NCI-H1105 (cell line): ENCODE results near the gene STOML1.
"Not testable (repeated sequence)": the region's sequence is repeated elsewhere in the genome, so short reads cannot be mapped to it uniquely, and the experiment has no call there.

Experiments used
- DNase-seq: peaks from one replicate; lab custom pipeline; 2025; lab: John Stamatoyannopoulos, UW

STOML1 gene

DNA sequence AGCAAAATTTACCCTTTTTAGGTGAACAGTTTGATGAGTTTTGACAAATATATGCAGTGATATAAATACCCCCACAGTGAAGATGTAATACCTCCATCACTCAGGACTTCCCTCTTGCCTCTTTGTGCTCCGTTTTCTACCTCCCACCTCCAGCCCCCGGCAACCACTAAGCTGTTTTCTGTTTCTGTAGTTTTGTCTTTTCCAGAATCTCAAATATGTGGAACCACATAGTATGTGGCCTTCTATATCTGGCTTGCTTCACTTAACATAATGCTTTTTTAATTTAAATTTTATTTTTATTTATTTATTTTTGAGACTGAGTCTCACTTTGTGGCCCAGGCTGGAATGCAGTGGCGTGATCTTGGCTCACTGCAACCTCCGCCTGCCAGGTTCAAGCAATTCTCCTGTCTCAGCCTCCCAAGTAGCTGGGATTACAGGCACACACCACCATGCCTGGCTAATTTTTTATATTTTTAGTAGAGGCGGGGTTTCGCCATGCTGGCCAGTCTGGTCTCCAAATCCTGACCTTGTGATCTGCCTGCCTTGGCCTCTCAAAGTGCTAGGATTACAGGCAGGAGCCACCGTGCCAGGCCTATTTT, 31.5 kb downstream of the STOML1 start:
- not testable (repeated sequence) for DNase-seq

DNA sequence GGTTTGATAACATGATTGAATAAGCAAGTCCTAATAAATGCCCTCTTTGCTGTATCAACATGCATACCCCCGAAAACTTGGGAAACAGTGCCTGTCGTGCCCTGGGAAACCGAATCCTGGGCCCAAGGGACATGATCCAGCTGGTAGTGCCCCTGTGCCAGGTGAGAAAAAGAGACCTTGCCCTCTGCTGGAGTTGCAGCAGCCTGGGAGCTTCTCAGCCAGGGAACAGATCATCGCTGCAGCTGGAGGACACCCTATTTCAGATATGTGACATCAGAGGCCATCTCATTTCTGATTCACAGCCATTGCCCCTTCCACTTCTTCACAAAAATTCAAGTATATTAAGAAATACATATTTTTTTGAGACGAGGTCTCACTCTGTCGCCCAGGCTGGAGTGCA, 32.3 kb downstream of the STOML1 start:
- no peak for DNase-seq

DNA sequence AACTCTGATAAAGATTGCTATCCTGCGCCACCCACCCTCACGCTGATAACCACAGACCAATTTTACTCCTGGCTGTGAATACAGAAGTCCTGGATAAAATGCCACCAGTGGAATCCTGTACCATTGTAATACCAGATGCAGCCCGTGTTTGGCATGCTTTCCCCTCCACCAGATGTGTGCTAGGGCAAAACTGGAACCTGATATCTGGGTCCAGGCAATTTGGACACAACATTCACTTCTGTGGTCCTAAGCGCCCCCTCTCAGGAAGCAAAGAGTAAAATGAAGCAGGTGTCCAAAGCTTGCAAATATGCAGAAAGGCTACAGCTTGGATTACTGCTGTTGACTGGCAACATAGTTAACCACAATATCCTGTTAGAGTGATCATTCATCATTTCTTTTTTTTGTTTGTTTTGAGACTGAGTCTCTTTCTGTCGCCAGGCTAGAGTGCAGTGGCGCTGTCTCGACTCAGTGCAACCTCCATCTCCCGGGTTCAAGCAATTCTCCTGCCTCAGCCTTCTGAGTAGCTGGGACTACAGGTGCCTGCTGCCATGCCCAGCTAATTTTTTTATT, 33.0 kb downstream of the STOML1 start:
- DNase-seq: no peak

DNA sequence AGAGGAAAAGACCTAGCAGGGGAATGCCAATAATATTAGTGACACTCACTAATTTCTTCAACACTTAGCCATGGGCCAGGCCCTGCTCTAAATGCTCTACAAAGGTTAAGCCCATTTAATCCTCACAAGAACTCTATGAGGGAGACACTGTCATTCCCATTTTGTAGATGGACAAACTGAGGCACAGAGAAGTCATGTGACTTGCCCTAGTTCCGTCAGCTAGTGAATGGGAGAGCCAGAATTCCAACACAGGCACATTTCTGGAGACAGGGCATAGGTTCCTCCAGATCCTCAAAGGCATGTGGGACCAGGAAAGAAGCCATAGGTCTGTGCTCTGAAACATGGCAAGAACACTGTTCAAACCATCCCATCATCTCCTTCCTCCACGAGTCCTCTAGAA, 34.3 kb downstream of the STOML1 start:
- DNase-seq: no peak

GRCh38 chr15:73957276-73957675, 34.8 kb downstream of the STOML1 start:
- no peak for DNase-seq

- DNase-seq: no peak
These were observed 35.4 kb downstream of the STOML1 start for GRCh38 chr15:73956743-73957135.

DNA sequence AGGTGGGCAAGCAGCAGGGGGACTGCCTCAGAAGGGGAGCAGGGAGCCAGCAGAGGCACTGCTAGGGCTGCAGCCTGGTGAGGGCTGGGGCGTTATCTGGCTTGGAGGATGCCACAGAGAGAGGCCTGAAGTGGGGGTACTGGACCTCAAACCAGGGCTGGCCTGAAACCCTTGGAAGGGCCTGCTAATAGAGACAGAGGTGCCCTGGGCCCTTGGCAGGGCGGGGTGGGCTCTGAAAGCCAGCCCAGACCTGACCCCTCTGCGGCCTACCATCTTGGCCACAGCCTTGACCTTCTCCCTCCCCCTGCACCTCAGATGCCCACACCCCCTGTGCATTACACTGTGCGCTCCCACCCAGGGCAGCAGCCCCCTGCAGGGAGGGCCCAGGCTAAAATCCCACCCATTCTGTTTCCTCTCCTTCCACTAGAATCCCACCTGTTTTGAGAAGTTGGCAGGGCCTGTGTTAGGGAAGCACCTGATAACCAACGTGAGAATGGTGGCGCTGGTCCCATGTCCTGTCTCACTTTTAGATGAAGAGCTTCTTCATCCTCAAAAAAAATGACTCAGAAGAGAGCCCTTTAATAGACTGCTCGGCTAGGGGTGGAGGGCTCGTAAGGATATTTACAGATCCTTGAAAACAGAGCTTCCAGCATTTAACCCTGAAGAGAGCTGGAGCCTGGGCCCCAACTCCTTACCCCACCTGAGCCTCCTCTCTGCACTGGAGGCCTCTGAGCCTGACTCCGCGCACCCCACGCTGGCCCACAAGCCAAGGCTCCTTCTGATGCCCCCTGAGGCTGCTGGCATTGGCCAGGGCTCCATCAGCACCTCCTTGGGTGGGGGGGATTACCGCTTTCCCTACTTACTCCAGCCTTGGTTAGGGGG, 36.0 kb downstream of the STOML1 start:
- DNase-seq: no peak

DNA sequence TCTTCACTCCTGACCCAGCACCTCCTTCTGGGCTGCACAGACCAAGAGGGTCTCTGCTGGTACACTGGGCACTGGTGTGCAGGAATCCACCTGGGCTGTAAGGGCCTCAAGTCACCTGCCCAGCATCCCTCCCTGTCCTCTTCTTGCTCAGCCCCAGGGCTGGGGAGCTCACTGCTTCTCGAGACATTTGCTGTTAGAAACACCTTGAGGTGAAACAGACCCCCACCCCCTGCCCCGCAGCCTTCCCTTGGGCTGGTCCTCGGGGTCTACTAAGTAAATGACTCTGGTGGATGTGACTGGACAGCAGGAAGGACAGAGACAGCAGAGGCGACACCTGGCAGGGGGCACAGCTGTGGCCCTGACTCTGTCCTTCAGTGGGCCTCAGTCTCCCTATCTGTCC, 36.8 kb downstream of the STOML1 start:
- no peak for DNase-seq

DNA sequence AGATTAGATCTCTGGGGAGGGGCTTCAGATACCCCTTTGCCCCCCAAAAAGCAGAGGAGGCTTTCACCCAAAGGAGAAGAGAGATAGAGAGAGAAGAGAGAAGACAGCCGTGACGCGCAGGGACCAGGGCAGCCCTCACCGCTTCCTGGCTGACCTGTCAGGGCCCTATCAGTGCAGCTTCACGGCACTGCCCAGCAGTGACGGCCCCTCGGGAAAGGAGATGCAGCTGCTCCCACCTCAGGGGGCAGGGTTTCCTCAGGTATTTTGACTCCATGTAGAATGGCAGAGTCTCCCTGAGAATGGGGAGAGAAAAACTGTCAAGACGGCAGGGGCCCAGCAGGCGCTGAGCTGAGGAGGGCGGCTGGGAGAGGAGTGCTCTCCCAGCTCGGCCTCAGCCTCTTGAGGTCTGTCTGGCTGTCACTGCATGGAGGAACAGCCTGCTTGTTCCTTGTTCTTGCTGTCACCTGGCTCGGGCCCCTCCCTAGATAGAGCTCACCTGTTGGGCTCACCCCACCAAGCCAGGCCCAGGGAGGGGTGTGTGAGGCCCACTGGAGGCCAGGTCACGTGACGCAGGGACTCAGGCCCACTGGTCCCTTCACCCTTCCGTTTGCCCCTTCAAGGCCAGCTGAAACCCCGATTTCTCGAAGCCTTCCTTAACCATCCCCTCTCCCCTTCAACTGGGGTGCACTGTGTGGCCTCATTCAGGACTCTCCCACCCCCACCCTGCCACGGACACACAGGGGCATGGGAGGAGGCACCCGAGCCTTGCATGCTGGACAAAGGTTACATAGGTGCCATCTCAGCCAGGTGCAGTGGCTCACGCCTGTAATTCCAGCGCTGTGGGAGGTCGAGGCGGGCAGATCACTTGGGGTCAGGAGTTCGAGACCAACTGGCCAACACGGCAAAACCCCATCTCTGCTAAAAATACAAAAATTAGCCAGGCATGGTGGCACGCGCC, 37.6 kb downstream of the STOML1 start:
- no peak for DNase-seq

DNA sequence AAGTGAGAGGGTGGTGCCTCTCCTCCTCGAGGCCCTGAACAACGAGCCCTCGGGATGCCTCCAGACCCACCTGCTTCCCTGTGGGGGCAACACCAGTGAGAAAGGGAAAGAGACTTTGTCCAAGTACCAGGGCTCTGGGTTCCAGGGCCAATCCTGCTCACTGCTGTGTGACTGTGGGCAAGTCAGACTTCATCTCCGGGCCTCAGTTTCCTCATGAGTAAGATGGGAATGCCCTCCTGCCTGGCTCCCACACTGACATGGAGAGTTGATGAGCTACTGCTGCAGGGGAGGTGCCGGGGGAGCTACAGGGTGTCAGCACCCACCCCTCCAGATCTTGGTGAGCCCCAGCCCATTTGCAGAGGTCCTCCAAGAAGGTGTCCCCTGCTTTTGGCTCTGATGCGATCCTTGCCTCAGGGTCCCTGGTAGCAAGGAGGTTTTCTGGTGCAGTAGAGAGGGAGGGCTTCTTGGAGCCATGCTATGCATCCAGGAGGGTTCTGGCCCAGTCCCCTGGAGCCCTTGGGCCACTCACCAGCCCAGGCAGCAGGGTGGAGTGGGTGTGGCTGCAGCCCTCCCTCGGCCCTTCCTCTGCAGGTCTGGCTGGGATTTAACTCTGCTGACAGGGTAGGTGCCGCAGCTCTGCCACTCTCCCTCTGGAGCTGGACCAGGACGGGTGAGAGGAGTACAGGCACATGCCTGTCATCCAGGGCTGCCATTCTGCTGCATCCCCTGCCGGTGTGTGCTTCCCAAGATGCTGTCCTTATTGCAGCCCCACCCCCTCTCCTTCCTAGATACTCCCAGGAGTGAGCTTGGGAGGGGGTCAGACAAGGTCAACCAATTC, 39.0 kb downstream of the STOML1 start:
- no peak for DNase-seq

- no peak for DNase-seq
These were observed 39.8 kb downstream of the STOML1 start for GRCh38 chr15:73952171-73952912.

GRCh38 chr15:73951601-73952000, 40.5 kb downstream of the STOML1 start:
- DNase-seq: no peak

- peak; percentile 46 for DNase-seq
These were observed 41.1 kb downstream of the STOML1 start for GRCh38 chr15:73950831-73951561.

DNA sequence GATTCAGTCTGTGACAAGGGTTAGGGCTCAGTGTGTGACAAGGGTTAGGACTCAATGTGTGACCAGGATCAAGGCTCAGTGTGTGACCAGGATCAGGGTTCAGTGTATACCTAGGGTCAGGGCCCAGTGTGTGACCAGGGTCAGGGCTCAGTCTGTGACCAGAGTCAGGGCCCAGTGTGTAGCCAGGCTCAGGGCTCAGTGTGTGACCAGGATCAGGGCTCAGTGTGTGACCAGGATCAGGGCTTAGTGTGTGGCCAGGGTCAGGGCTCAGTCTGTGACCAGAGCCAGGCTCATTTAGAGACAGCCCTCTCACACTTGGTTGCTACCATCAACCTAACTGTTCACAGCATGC, 41.6 kb downstream of the STOML1 start:
- DNase-seq: no peak

GRCh38 chr15:73949496-73949895, 42.6 kb downstream of the STOML1 start:
- DNase-seq: no peak

DNA sequence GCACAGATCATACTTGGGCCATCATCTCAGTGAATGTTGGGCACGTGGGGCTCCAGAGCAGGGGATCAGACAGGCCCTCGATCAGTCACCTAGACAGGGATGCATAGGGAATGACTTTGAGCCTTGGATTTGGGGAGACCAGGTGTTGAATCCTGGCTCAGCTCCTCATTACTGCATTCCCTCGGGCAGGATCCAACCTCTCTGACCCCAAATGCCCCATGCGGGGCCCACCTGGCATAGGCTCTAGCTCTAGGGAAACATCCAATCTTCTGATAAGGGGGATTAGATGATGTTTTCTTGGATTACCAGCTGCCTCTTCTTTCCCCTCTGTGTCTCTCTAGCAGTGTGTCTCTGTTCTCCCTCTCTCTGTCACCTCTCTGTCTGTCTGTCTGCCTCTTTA, 43.1 kb downstream of the STOML1 start:
- no peak for DNase-seq

- DNase-seq: no peak
These were observed 43.7 kb downstream of the STOML1 start for GRCh38 chr15:73948396-73948795.

DNA sequence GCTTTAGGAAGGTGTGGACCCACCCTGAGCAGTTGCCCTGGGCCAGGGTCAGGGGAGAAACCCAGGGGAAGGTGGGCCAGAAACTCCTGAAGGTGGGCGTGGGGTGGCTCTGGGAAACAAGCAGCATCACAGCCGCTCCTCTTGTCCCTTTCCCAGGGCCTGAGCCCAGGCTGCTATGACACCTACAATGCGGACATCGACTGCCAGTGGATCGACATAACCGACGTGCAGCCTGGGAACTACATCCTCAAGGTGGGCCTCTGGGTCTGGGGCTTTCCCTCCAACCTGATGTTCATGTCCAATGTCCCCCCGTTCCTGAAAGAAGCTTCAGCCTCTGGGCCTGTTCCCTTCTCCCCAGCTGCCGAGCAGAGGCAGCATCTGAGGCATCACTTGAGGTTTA, 44.4 kb downstream of the STOML1 start:
- no peak for DNase-seq

DNA sequence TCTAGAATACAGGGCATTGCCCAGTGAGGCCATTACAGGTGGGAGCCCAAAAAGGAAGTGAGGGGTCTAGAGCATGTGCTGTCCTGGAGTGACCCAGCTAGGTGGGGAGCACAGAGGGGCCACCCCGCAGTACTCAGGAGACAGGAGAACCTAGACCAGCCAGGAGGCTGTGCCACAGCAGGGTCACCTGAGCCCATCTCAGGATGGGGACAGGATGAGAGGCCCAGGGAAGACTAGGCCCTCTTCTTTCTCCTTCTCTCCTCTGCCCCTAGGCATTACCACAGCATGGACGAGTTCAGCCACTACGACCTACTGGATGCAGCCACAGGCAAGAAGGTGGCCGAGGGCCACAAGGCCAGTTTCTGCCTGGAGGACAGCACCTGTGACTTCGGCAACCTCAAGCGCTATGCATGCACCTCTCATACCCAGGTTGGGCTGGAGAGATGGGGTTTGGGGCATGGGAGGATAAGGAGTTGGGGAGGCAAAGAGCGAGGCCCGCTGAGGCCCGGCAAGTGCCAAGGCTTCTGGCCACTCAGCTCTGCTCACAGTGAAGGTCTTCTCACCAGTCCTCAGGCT, 45.2 kb downstream of the STOML1 start:
- no peak for DNase-seq
